A673 (cell line): ENCODE measurements around the gene CCL27.

Experiments
- CTCF ChIP-seq: fragments of 300-800, 200-600 bp; sonication (generic); conservative IDR thresholded peaks from 2 replicates; pipeline ENCODE4 v1.5.1; 2017; ENCODE audit warnings: low read depth, mild to moderate bottlenecking, antibody characterized with exemption, low read length, moderate library complexity, mixed read lengths
- EZH2 ChIP-seq: fragments of 200-600 bp; sonication (generic); IDR thresholded peaks from 2 replicates; pipeline ENCODE4 v1.6.1; 2017; ENCODE audit warnings: borderline replicate concordance, low read depth, mild to moderate bottlenecking, mixed read lengths, antibody characterized with exemption, low read length; ENCODE audit not compliant: poor library complexity, severe bottlenecking

GRCh38 chr9:34642679-34643078, 19.8 kb downstream of the CCL27 start:
- TF ChIP-seq CTCF (no peak), EZH2 (no peak)
